ENCODE results near the gene MAPK11.

The MAPK11 gene

DNA sequence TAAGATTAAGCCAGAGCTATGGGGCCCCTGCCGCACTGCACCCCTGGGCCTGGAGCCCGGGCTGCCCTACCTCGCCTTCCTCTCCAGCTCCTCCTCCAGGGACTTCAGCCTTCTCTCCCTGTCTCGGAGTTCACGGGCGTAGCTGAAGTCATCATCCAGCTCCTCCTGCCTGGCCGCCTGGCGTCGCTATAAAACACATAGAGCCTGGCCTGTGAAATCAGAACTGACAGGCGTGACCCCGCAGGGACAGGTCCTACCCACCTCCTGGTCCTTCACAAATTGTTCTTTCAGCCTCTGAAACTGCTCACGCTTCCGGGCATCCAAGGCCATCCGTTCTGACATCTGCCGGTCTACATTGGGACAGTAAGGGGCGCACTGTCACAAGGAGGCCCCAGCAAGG, 46.1 kb downstream of the MAPK11 start:
- no peak for DNase-seq (ENCODE audit: low spot score)

DNA sequence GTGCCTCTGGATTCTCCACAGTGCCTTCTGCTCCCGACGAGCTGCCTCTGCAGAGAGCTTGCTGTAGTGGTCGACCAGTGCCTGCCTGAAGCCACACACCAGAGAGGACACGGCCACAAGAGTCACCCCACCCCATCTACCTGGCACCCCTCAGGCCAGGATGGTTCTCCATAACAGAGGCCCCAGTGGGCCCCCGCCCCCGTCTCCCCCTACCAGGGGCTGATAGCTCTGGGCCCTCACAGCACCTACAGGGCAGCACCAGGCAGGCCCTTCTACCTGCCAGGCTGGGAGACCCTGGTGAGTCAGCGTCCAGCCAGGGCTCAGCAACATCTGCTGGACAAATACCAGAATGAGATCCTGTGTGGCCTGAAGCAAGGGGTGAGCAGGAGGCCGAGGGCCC, 47.7 kb downstream of the MAPK11 start:
- no peak for DNase-seq (ENCODE audit: low spot score)

GRCh38 chr22:50221410-50222300, 48.5 kb downstream of the MAPK11 start:
- no peak for DNase-seq (ENCODE audit: low spot score)

DNA sequence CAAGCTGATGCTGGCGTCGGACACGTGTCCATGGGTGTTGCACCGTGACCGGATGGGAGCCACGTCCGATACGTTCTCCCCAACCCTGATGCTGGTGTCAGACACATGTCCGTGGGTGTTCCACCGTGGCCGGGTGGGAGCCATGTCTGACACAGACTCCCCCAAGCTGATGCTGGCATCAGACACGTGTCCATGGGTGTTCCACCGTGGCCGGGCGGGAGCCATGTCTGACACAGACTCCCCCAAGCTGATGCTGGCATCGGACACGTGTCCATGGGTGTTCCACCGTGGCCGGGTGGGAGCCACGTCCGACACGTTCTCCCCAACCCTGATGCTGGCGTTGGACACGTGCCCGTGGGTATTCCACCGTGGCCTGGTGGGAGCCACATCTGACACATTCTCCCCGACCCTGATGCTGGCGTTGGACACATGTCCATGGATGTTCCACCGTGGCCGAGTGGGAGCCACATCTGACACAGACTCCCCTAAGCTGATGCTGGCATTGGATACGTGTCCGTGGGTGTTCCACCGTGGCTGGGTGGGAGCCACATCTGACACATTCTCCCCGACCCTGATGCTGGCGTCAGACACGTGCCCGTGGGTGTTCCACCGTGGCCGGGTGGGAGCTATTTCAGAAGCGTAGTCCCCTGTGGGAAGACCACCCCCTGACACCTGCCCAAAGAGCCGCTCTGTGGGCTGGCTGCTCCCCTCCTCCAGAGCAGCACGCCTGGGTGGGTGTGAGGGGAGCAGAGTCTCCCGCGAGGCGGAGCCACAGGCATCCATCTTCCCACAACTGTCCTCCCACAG, 49.4 kb downstream of the MAPK11 start:
- DNase-seq (ENCODE audit: low spot score): no peak

GRCh38 chr22:50219800-50220602, 50.2 kb downstream of the MAPK11 start:
- DNase-seq (ENCODE audit: low spot score): no peak

GRCh38 chr22:50218996-50219727, 51.0 kb downstream of the MAPK11 start:
- no peak for DNase-seq (ENCODE audit: low spot score)

GRCh38 chr22:50218153-50218995, 51.8 kb downstream of the MAPK11 start:
- DNase-seq (ENCODE audit: low spot score): no peak

DNA sequence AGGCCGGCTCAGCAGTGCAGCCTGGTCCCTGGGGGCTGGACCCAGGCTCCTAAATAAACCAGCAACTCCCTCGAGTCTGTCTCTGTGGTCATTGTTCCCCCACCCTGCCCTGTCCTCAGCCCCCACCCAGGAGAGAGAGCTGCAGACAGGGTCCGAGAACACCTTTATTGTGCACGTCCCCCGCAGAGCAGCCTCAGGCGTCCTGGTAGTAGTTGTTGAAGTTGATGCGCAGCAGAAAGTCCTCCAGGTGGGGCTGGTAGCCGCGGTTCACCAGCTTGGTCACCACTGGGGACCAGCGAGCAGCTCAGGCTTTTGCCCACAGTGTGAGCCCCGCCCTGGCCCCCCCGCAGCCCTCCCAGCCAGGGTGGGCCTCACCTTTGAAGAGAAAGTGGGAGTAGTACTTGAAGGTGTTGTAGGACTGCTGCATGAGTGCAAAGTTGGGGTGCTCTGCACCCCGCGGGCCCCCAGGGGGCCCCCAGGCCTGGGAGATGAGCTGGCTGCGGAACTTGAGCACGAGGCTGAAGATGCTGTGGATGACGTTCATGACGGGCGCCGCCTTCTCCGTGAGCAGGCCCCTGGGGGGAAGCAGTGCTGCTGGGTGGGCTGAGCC, 52.5 kb downstream of the MAPK11 start:
- DNase-seq (ENCODE audit: low spot score): no peak

GRCh38 chr22:50216684-50217520, 53.3 kb downstream of the MAPK11 start:
- no peak for DNase-seq (ENCODE audit: low spot score)

GRCh38 chr22:50216055-50216683, 54.0 kb downstream of the MAPK11 start:
- DNase-seq (ENCODE audit: low spot score): no peak

DNA sequence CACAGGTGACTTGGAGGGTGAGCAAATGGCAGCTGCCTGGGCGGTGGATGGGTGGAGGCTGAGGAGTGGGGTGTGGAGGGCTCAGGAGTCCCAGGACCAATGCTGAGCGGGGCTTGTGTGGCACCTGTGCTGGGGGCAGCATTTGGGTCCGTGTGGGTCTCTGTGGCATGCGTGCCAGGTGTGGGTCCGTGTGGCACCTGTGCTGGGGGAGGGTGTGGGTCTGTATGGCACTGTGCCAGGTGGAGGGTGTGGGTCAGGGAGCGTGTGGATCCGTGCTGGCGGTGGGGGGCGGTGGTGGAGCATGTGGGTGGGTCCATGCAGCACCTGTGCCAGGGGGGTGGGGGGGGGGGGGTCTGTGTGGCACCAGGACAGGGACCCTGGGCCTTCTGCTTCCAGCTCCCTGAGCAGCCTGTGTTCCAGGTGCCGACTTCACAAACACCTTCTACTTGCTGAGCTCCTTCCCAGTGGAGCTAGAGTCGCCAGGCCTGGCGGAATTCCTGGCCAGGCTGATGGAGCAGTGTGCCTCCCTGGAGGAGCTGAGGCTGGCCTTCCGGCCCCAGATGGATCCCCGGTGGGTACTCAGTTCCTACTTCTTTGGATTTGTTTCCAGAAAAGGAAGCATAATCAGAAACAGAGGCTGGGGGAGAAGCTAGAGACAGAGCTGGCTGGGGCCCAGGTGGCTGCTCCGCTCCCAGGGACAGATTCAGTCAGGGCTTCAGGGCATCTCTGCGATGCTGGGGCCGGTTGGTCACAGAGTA, 54.7 kb downstream of the MAPK11 start:
- DNase-seq (ENCODE audit: low spot score): no peak

Measured in RKO (cell line).